Neural progenitor cell (in vitro differentiated cells): ENCODE measurements around the gene WNT2B. TPM values are rescaled to one million over a fixed set of nuclear protein-coding genes. Genes with fewer than 3 reads are reported as not detected.

Experiments used
- DNase-seq: peaks from one replicate; pipeline ENCODE4 v3.0.0-alpha.2; 2016; ENCODE audit warnings: low spot score
- H2AFZ ChIP-seq: fragments of 200-600 bp; sonication (generic); replicated peaks from 2 replicates; pipeline ENCODE4 v1.6.1; 2016; ENCODE audit warnings: antibody characterized with exemption
- H3F3A ChIP-seq: fragments of 200-600 bp; sonication (generic); 2 replicates; pipeline ENCODE4 v1.6.1; 2016; ENCODE audit warnings: antibody characterized with exemption, low read depth
- H3K27ac ChIP-seq: fragments of 200-600 bp; sonication (generic); 2 replicates; pipeline ENCODE4 v1.5.1; 2016; ENCODE audit warnings: mild to moderate bottlenecking
- H3K27me3 ChIP-seq: fragments of 200-600 bp; sonication (generic); 2 replicates; pipeline ENCODE4 v1.6.1; 2016; ENCODE audit warnings: mild to moderate bottlenecking, moderate library complexity
- H3K36me3 ChIP-seq: fragments of 200-600 bp; sonication (generic); 2 replicates; pipeline ENCODE4 v1.5.1; 2016
- H3K4me1 ChIP-seq: fragments of 200-600 bp; sonication (generic); 2 replicates; pipeline ENCODE4 v1.6.1; 2016; ENCODE audit warnings: mixed run types
- H3K4me2 ChIP-seq: fragments of 200-600 bp; sonication (generic); 2 replicates; pipeline ENCODE4 v1.6.1; 2016
- H3K4me3 ChIP-seq: fragments of 200-600 bp; sonication (generic); 2 replicates; pipeline ENCODE4 v1.5.1; 2016
- H3K79me2 ChIP-seq: fragments of 200-600 bp; sonication (generic); 2 replicates; pipeline ENCODE4 v1.6.1; 2016; ENCODE audit warnings: low read depth
- H3K9ac ChIP-seq: fragments of 200-600 bp; sonication (generic); 2 replicates; pipeline ENCODE4 v1.6.1; 2016
- H3K9me3 ChIP-seq: fragments of 200-600 bp; sonication (generic); 2 replicates; pipeline ENCODE4 v1.5.1; 2016; ENCODE audit warnings: low read depth
- H4K20me1 ChIP-seq: fragments of 200-600 bp; sonication (generic); 2 replicates; pipeline ENCODE4 v1.6.1; 2016; ENCODE audit warnings: low read depth
- H3K27ac Mint-ChIP-seq: 3 replicates; pipeline ENCODE4 v1.8.0; 2021; ENCODE audit warnings: mixed read lengths
- H3K27me3 Mint-ChIP-seq: 2 replicates; pipeline ENCODE4 v1.8.0; 2022; ENCODE audit warnings: low read depth, mild to moderate bottlenecking, inconsistent platforms, moderate library complexity, mixed read lengths; ENCODE audit not compliant: insufficient read depth
- H3K36me3 Mint-ChIP-seq: 3 replicates; pipeline ENCODE4 v1.8.0; 2021; ENCODE audit warnings: mixed read lengths
- H3K4me1 Mint-ChIP-seq: 3 replicates; pipeline ENCODE4 v1.8.0; 2021; ENCODE audit warnings: mixed read lengths
- H3K4me3 Mint-ChIP-seq: 3 replicates; pipeline ENCODE4 v1.8.0; 2021; ENCODE audit warnings: mild to moderate bottlenecking, moderate library complexity, mixed read lengths
- H3K9me3 Mint-ChIP-seq: 3 replicates; pipeline ENCODE4 v1.8.0; 2020; ENCODE audit warnings: mixed read lengths
- EZH2 ChIP-seq: fragments of 200-600 bp; sonication (generic); IDR thresholded peaks from 2 replicates; pipeline ENCODE4 v1.6.1; 2017; ENCODE audit warnings: antibody characterized with exemption, mild to moderate bottlenecking, moderate library complexity
- EZH2phosphoT487 ChIP-seq: fragments of 200-600 bp; sonication (generic); IDR thresholded peaks from 2 replicates; pipeline ENCODE4 v1.6.1; 2017; ENCODE audit warnings: antibody characterized with exemption
- total RNA-seq: library from RNA; depleted of rRNA; stranded (reverse); fragments of >200 nt; gene quantifications from 2 replicates; pipeline ENCODE4 v1.2.3, GENCODE V29; 2015; ENCODE audit warnings: low replicate concordance
- TF ChIP-seq, protein P1 (sequence below): fragments of 200-600 bp; sonication (generic); IDR thresholded peaks from 2 replicates; pipeline ENCODE4 v1.5.1; 2017; ENCODE audit warnings: antibody characterized with exemption, mild to moderate bottlenecking

WNT2B gene
- total RNA-seq, 1 donor from 2014 or later = 1.6 TPM

- H3K79me2 ChIP-seq = no peaks in the 10 kb centered on the region
- H2AFZ ChIP-seq = no peak overlapping the region
- H3K4me1 Mint-ChIP-seq = peaks cover 60% of the 10 kb centered on the region
- H3K27me3 ChIP-seq = peaks cover 100% of the 10 kb centered on the region
- H3K27ac Mint-ChIP-seq = no peak overlapping the region
- H3K9ac ChIP-seq = no peak overlapping the region
- no peak overlapping the region for H3K4me3 ChIP-seq
- H3K27ac ChIP-seq = no peak overlapping the region
- no peak for DNase-seq
- no peaks in the 10 kb centered on the region for H3K36me3 ChIP-seq
- H3K4me2 ChIP-seq = no peak overlapping the region
- no peaks in the 10 kb centered on the region for H4K20me1 ChIP-seq
- peaks cover 33% of the 10 kb centered on the region for H3K4me1 ChIP-seq
- H3K9me3 ChIP-seq = no peaks in the 10 kb centered on the region
- TF ChIP-seq, protein P1, sequence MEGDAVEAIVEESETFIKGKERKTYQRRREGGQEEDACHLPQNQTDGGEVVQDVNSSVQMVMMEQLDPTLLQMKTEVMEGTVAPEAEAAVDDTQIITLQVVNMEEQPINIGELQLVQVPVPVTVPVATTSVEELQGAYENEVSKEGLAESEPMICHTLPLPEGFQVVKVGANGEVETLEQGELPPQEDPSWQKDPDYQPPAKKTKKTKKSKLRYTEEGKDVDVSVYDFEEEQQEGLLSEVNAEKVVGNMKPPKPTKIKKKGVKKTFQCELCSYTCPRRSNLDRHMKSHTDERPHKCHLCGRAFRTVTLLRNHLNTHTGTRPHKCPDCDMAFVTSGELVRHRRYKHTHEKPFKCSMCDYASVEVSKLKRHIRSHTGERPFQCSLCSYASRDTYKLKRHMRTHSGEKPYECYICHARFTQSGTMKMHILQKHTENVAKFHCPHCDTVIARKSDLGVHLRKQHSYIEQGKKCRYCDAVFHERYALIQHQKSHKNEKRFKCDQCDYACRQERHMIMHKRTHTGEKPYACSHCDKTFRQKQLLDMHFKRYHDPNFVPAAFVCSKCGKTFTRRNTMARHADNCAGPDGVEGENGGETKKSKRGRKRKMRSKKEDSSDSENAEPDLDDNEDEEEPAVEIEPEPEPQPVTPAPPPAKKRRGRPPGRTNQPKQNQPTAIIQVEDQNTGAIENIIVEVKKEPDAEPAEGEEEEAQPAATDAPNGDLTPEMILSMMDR = no peak
- TF ChIP-seq EZH2 (no peak), EZH2phosphoT487 (no peak)
- no peaks in the 10 kb centered on the region for H3K36me3 Mint-ChIP-seq
- H3K27me3 Mint-ChIP-seq = peaks cover 18% of the 10 kb centered on the region
- no peaks in the 10 kb centered on the region for H3K9me3 Mint-ChIP-seq
- peak overlapping the region; percentile 68 for H3K4me3 Mint-ChIP-seq
- H3F3A ChIP-seq = peaks cover 48% of the 10 kb centered on the region
Observed at GRCh38 chr1:112505400-112505785, 3.4 kb upstream of the WNT2B start.

- H3K9me3 Mint-ChIP-seq = no peaks in the 10 kb centered on the region
- Histone ChIP-seq H3F3A (peaks cover 48% of the 10 kb centered on the region), H3K27me3 (peaks cover 100% of the 10 kb centered on the region), H3K4me1 (peaks cover 38% of the 10 kb centered on the region), H2AFZ (no peak overlapping the region), H3K9ac (no peak overlapping the region), H3K4me3 (no peak overlapping the region), H3K79me2 (no peaks in the 10 kb centered on the region), H4K20me1 (no peaks in the 10 kb centered on the region), H3K4me2 (no peak overlapping the region), H3K36me3 (no peaks in the 10 kb centered on the region), H3K27ac (no peak overlapping the region), H3K9me3 (no peaks in the 10 kb centered on the region)
- no peaks in the 10 kb centered on the region for H3K36me3 Mint-ChIP-seq
- peak overlapping the region; percentile 31 for H3K4me3 Mint-ChIP-seq
- peaks cover 65% of the 10 kb centered on the region for H3K4me1 Mint-ChIP-seq
- no peak overlapping the region for H3K27ac Mint-ChIP-seq
- no peak for DNase-seq
- peaks cover 20% of the 10 kb centered on the region for H3K27me3 Mint-ChIP-seq
- TF ChIP-seq, protein P1 = no peak
- TF ChIP-seq EZH2 = no peak
- TF ChIP-seq EZH2phosphoT487 = no peak
Observed at GRCh38 chr1:112505878-112506277, 2.9 kb upstream of the WNT2B start.

GRCh38 chr1:112506306-112506705 is 2.5 kb upstream of the WNT2B start:
- H3K9me3 Mint-ChIP-seq = no peaks in the 10 kb centered on the region
- Histone ChIP-seq H2AFZ (no peak overlapping the region), H3K4me3 (no peak overlapping the region), H3K4me1 (peaks cover 38% of the 10 kb centered on the region), H3K4me2 (no peak overlapping the region), H3F3A (peaks cover 45% of the 10 kb centered on the region), H3K36me3 (no peaks in the 10 kb centered on the region), H4K20me1 (no peaks in the 10 kb centered on the region), H3K27ac (no peak overlapping the region), H3K27me3 (peaks cover 100% of the 10 kb centered on the region), H3K9me3 (no peaks in the 10 kb centered on the region), H3K79me2 (no peaks in the 10 kb centered on the region), H3K9ac (no peak overlapping the region)
- no peak for DNase-seq
- H3K27ac Mint-ChIP-seq = no peak overlapping the region
- peaks cover 20% of the 10 kb centered on the region for H3K27me3 Mint-ChIP-seq
- H3K4me1 Mint-ChIP-seq = peaks cover 62% of the 10 kb centered on the region
- TF ChIP-seq, protein P1 = no peak
- TF ChIP-seq EZH2phosphoT487 (no peak), EZH2 (no peak)
- H3K4me3 Mint-ChIP-seq = peak overlapping the region; percentile 31
- H3K36me3 Mint-ChIP-seq = no peaks in the 10 kb centered on the region
